Measurements from ENCODE around the gene CNTN5. TPM values are rescaled to one million over a fixed set of nuclear protein-coding genes. Genes with fewer than 3 reads are reported as not detected.

Gene CNTN5
- total RNA-seq, 1 experiment from 2014 or later = not detected

DNA sequence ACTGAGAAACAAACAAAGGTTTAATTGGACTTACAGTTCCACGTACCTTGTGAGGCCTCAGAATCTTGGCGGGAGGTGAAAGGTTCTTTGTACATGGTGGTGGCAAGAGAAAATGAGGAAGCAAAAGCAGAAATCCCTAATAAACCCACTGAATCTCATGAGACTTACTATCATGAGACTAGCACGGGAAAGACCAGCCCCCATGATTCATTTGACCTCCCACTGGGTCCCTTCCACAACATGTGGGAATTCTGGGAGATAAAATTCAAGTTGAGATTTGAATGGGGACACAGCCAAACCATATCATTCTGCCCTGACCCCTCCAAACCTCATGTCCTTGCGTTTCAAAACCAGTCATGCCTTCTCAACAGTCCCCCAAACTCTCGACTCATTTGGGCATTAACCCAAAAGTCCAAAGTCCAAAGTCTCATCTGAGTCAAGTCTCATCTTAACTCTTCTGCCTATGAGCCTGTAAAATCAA lies 617.4 kb downstream of the CNTN5 start:
- Histone ChIP-seq H3K9ac (ENCODE audit: low read length) (no peak overlapping the region), H3K27ac (ENCODE audit: low read length) (no peak overlapping the region), H3K4me1 (ENCODE audit: insufficient read depth, low read length) (no peaks in the 10 kb centered on the region), H3K4me2 (ENCODE audit: low read length) (no peak overlapping the region), H3K9me3 (ENCODE audit: low read length) (no peaks in the 10 kb centered on the region), H3K79me2 (ENCODE audit: low read length) (no peaks in the 10 kb centered on the region), H3K36me3 (ENCODE audit: low read depth, low read length) (no peaks in the 10 kb centered on the region), H3K27me3 (ENCODE audit: low read length) (no peaks in the 10 kb centered on the region), H3K4me3 (ENCODE audit: low read length) (no peak overlapping the region), H4K20me1 (ENCODE audit: low read length) (no peaks in the 10 kb centered on the region), H3K9me2 (replicated peaks; ENCODE audit: low read length) (no peaks in the 10 kb centered on the region), H3F3A (ENCODE audit: low read length, unreplicated experiment) (no peaks in the 10 kb centered on the region), H2AFZ (ENCODE audit: low read length) (no peak overlapping the region)
- ATAC-seq = no peak
- intact Hi-C loops (cut with micrococcal nuclease) = no loop called here
- ChIA-PET POLR2A (ENCODE audit: unreplicated experiment) (no interaction called here), CTCF (no interaction called here)
- TF ChIP-seq EZH2 (IDR thresholded peaks at IDR 0.05; ENCODE audit: low read length, unreplicated experiment) (no peak), EZH2phosphoT487 (IDR thresholded peaks at IDR 0.05; ENCODE audit: borderline replicate concordance, low read length) (no peak)
- TF ChIP-seq, protein P1, sequence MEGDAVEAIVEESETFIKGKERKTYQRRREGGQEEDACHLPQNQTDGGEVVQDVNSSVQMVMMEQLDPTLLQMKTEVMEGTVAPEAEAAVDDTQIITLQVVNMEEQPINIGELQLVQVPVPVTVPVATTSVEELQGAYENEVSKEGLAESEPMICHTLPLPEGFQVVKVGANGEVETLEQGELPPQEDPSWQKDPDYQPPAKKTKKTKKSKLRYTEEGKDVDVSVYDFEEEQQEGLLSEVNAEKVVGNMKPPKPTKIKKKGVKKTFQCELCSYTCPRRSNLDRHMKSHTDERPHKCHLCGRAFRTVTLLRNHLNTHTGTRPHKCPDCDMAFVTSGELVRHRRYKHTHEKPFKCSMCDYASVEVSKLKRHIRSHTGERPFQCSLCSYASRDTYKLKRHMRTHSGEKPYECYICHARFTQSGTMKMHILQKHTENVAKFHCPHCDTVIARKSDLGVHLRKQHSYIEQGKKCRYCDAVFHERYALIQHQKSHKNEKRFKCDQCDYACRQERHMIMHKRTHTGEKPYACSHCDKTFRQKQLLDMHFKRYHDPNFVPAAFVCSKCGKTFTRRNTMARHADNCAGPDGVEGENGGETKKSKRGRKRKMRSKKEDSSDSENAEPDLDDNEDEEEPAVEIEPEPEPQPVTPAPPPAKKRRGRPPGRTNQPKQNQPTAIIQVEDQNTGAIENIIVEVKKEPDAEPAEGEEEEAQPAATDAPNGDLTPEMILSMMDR (conservative IDR thresholded peaks at IDR 0.05; ENCODE audit: low read depth, low read length) = no peak
- no peak for DNase-seq
- BruUV-seq (replicated peaks) = no TSS peak

DNA sequence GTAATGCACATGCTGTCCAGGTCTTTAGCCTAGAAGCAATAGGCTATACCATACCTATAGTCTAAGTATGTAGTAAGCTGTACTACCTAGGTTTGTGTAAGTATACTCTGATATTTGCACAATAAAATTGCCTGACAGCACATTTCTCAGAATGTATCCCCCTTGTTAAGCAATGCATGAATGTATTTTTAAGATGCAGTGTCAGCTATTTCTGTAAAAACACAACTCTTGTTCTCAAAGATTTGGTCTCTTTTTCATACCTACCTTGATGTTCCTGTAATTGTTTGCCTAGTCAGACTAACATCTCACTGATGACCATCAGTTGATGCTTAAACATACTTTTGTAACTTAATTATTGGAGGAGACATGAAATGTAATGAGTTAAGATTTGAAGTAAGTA lies 619.9 kb downstream of the CNTN5 start:
- no peak overlapping the region for H2AFZ ChIP-seq (ENCODE audit: low read length)
- DNase-seq = no peak

DNA sequence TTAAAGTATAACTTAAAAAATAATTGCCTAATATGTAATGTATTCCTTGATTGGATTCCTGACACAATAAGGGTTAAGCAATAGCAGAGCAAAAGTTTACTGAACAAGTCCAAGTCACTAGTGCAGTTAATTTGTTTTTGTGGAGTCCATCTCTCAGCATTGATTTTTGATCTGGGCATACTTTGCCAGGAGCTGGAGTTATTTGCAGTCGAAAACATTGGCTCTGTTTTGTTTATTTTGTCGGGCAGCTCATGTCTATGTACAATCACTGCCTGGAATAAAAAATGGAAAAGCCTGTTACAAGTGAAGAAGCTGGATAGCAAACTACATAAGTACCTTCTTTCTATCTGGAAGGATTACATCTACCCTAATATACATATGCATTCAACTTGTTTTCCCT lies 625.2 kb downstream of the CNTN5 start:
- POLR2A ChIA-PET (ENCODE audit: unreplicated experiment) = no interaction called here
- TF ChIP-seq EZH2phosphoT487 (IDR thresholded peaks at IDR 0.05; ENCODE audit: borderline replicate concordance, low read length) (no peak), EZH2 (IDR thresholded peaks at IDR 0.05; ENCODE audit: low read length, unreplicated experiment) (no peak)
- TF ChIP-seq, protein P1 (conservative IDR thresholded peaks at IDR 0.05; ENCODE audit: low read depth, low read length) = no peak
- H3F3A ChIP-seq (ENCODE audit: low read length, unreplicated experiment) = no peaks in the 10 kb centered on the region
- H3K79me2 ChIP-seq (ENCODE audit: low read length) = no peaks in the 10 kb centered on the region
- H3K4me1 ChIP-seq (ENCODE audit: insufficient read depth, low read length) = no peaks in the 10 kb centered on the region
- no peak overlapping the region for H3K4me3 ChIP-seq (ENCODE audit: low read length)
- no peaks in the 10 kb centered on the region for H3K27me3 ChIP-seq (ENCODE audit: low read length)
- H3K9ac ChIP-seq (ENCODE audit: low read length) = no peak overlapping the region
- H3K9me2 ChIP-seq (replicated peaks; ENCODE audit: low read length) = no peaks in the 10 kb centered on the region
- H4K20me1 ChIP-seq (ENCODE audit: low read length) = no peaks in the 10 kb centered on the region
- H3K9me3 ChIP-seq (ENCODE audit: low read length) = peaks cover 6% of the 10 kb centered on the region; the same call in 1 of the 2 replicates
- no peak for DNase-seq
- intact Hi-C loops (cut with micrococcal nuclease) = no loop called here
- no peak for ATAC-seq
- BruUV-seq (replicated peaks) = no TSS peak
- no peaks in the 10 kb centered on the region for H3K36me3 ChIP-seq (ENCODE audit: low read depth, low read length)
- H3K4me2 ChIP-seq (ENCODE audit: low read length) = no peak overlapping the region
- no peak overlapping the region for H3K27ac ChIP-seq (ENCODE audit: low read length)
- CTCF ChIA-PET = no interaction called here
- no peak overlapping the region for H2AFZ ChIP-seq (ENCODE audit: low read length)

More for the DNA sequence above, 619.9 kb downstream of the CNTN5 start:
- H3K79me2 ChIP-seq (ENCODE audit: low read length) = no peaks in the 10 kb centered on the region
- no peak overlapping the region for H3K4me2 ChIP-seq (ENCODE audit: low read length)
- no peak overlapping the region for H3K9ac ChIP-seq (ENCODE audit: low read length)
- BruUV-seq (replicated peaks) = no TSS peak
- TF ChIP-seq EZH2phosphoT487 (IDR thresholded peaks at IDR 0.05; ENCODE audit: borderline replicate concordance, low read length) = no peak
- TF ChIP-seq, protein P1 (conservative IDR thresholded peaks at IDR 0.05; ENCODE audit: low read depth, low read length) = no peak
- no peak for TF ChIP-seq EZH2 (IDR thresholded peaks at IDR 0.05; ENCODE audit: low read length, unreplicated experiment)
- H3K4me3 ChIP-seq (ENCODE audit: low read length) = no peak overlapping the region
- H3K4me1 ChIP-seq (ENCODE audit: insufficient read depth, low read length) = no peaks in the 10 kb centered on the region
- CTCF ChIA-PET = no interaction called here
- H3K9me3 ChIP-seq (ENCODE audit: low read length) = no peaks in the 10 kb centered on the region
- H3K9me2 ChIP-seq (replicated peaks; ENCODE audit: low read length) = no peaks in the 10 kb centered on the region
- no peaks in the 10 kb centered on the region for H3K36me3 ChIP-seq (ENCODE audit: low read depth, low read length)
- H4K20me1 ChIP-seq (ENCODE audit: low read length) = no peaks in the 10 kb centered on the region
- no peaks in the 10 kb centered on the region for H3K27me3 ChIP-seq (ENCODE audit: low read length)
- H3F3A ChIP-seq (ENCODE audit: low read length, unreplicated experiment) = no peaks in the 10 kb centered on the region
- ATAC-seq = no peak
- intact Hi-C loops (cut with micrococcal nuclease) = no loop called here
- POLR2A ChIA-PET (ENCODE audit: unreplicated experiment) = no interaction called here
- H3K27ac ChIP-seq (ENCODE audit: low read length) = no peak overlapping the region
